Testis (tissue), 2 donors: ENCODE results near the gene OR6F1.

ENCODE experiments used
- POLR2A ChIP-seq: fragments of 450-650 bp; IDR thresholded peaks from one replicate; pipeline ENCODE4 v1.6.1; 2017; ENCODE audit warnings: antibody characterized with exemption, mild to moderate bottlenecking, moderate library complexity
- TF ChIP-seq, protein P1 (sequence below), 3 experiments: fragments of 450-650 bp in 2 of 3; fragments of 200-600 bp in 1 of 3; sonication (generic) in 1 of 3; IDR thresholded peaks; one replicate each; pipeline ENCODE4 v1.5.1; 2016 to 2019; ENCODE audit warnings: antibody characterized with exemption in 3 of 3, mild to moderate bottlenecking in 2 of 3, moderate library complexity in 1 of 3

DNA sequence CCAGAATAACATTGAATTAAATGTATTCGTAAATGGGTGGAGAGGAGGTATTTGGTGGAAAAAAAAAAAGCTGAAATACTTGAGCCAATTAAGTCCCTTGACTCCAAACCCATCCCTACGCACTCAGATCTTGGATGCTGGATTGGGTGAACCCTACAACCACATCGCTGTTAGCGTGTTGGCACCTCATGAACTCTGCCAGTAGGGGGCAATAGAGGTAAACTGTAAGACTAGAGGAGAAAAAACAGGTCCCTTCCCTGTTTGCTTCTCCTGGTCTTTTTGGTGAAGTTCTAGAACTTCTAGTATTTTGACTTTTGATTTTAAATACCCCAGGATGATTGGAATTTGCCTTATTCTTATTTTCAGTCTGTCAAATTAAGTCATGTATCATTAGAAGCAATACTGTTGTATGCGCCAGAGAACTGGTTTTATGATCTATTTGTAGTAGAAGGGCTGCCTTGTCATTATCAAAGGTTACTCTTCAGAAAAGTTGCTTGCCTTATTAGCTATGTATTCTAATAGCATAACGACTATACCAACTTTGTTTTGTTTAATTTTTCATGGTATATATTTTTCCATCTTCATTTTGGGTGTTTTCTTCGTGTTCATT is 35.1 kb downstream of the OR6F1 start:
- TF ChIP-seq, protein P1, sequence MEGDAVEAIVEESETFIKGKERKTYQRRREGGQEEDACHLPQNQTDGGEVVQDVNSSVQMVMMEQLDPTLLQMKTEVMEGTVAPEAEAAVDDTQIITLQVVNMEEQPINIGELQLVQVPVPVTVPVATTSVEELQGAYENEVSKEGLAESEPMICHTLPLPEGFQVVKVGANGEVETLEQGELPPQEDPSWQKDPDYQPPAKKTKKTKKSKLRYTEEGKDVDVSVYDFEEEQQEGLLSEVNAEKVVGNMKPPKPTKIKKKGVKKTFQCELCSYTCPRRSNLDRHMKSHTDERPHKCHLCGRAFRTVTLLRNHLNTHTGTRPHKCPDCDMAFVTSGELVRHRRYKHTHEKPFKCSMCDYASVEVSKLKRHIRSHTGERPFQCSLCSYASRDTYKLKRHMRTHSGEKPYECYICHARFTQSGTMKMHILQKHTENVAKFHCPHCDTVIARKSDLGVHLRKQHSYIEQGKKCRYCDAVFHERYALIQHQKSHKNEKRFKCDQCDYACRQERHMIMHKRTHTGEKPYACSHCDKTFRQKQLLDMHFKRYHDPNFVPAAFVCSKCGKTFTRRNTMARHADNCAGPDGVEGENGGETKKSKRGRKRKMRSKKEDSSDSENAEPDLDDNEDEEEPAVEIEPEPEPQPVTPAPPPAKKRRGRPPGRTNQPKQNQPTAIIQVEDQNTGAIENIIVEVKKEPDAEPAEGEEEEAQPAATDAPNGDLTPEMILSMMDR (IDR thresholded peaks at IDR 0.05), result peak; percentile 15 to 53 (median 44)
- TF ChIP-seq POLR2A, result no peak
